ENCODE data around the gene RPN1. TPM values are rescaled to one million over a fixed set of nuclear protein-coding genes. Genes with fewer than 3 reads are reported as not detected.
"Not testable (repeated sequence)": the region's sequence is repeated elsewhere in the genome, so short reads cannot be mapped to it uniquely, and the experiment has no call there.

RPN1 gene
- total RNA-seq, 1 donor: 341 TPM

DNA sequence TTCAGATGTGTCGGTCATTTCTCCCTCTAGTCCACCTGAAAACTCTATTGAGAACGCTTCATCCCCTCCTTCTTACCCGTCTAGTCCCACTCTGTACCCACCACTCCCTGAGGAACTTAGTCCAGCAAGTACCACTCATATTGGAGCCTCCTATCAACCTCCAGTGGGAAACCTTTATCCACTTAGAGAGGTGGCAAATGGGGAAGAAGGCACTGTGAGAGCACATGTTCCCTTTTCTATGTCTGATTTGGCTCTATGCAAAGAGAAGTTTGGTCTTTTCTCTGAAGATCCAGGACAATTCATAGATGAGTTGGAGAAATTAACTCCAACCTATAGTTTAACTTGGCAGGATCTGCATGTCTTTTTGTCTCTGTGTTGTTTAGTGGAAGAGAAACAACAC, 17.0 kb upstream of the RPN1 start:
- no peak for DNase-seq (ENCODE audit: low read depth)
- TF ChIP-seq, protein P1, sequence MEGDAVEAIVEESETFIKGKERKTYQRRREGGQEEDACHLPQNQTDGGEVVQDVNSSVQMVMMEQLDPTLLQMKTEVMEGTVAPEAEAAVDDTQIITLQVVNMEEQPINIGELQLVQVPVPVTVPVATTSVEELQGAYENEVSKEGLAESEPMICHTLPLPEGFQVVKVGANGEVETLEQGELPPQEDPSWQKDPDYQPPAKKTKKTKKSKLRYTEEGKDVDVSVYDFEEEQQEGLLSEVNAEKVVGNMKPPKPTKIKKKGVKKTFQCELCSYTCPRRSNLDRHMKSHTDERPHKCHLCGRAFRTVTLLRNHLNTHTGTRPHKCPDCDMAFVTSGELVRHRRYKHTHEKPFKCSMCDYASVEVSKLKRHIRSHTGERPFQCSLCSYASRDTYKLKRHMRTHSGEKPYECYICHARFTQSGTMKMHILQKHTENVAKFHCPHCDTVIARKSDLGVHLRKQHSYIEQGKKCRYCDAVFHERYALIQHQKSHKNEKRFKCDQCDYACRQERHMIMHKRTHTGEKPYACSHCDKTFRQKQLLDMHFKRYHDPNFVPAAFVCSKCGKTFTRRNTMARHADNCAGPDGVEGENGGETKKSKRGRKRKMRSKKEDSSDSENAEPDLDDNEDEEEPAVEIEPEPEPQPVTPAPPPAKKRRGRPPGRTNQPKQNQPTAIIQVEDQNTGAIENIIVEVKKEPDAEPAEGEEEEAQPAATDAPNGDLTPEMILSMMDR (IDR thresholded peaks at IDR 0.05; ENCODE audit: insufficient read depth, low read length): no peak

DNA sequence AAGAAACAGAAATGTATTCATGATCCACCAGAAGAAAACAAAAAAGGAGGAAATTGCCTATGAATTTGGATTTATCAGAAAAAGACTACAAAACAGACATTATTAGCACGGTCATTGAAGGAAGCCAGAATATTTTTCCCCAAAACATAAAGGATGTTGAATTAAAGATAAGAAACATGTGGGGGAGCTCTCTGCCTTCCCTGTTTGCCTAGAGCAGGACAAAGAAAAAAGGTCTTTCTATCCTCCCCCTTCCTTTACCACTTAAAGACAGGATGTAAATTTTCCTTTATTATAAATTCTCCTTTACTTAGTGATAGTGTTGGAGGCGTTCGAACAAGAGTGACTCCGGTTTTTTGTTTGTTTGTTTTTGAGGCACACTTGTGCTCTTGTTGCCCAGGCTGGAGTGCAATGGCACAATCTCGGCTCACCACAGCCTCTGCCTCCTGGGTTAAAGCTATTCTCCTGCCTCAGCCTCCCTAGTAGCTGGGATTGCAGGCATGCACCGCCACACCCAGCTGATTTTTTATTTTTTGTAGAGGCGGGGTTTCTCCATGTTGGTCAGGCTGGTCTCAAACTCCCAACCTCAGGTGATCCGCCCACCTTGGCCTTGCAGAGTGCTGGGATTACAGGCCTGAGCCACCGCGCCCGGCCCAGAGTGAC, 14.9 kb upstream of the RPN1 start:
- DNase-seq (ENCODE audit: low read depth): peak; percentile 17
- TF ChIP-seq, protein P1 (IDR thresholded peaks at IDR 0.05; ENCODE audit: insufficient read depth, low read length): peak; percentile 1
- no peak overlapping the region for H3K4me3 ChIP-seq (ENCODE audit: low read depth, low read length)

More for the DNA sequence above, 17.0 kb upstream of the RPN1 start:
- H3K4me3 ChIP-seq (ENCODE audit: low read depth, low read length): no peak overlapping the region

DNA sequence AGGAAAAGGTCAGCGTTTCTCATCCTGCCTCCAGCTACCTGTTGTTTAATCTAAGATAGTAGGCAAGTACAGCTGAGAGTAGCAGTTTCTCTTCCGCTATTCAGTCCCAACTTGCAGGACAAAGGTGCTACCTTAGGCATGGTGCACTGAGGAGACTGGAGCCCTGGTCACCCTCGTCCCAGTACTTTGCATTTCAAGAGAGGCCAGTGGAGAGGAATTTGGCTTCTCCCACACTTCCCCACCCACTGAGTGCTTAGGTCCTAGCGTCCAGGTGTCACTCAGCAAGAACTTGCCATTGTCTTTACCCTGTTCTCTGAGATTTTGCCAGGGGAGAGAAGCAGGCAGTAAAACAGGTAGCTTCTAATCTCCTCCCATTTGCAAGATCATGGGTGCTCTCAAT, 12.5 kb upstream of the RPN1 start:
- no peak overlapping the region for H3K4me3 ChIP-seq (ENCODE audit: low read depth, low read length)
- TF ChIP-seq, protein P1 (IDR thresholded peaks at IDR 0.05; ENCODE audit: insufficient read depth, low read length): no peak
- DNase-seq (ENCODE audit: low read depth): no peak

DNA sequence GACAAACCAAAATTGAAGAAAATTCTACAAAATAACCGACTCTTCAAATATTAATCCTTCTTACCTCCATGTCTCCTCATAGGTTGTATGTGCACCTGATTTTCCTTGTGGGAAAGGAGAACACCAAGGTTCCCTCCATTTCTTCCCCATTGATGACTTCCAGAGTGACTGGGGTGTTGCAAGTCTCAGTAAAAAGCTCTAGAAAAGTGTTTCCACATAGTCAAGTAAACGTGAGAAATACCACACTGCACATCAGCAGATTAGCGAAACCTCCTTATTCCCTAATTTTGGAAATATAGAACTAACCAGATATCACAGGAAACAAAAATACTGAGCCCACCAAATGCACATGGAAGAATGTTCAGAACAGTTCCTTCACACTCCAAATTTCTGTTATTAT, 4.9 kb upstream of the RPN1 start:
- TF ChIP-seq, protein P1 (IDR thresholded peaks at IDR 0.05; ENCODE audit: insufficient read depth, low read length): no peak
- DNase-seq (ENCODE audit: low read depth): no peak
- no peak overlapping the region for H3K4me3 ChIP-seq (ENCODE audit: low read depth, low read length)

DNA sequence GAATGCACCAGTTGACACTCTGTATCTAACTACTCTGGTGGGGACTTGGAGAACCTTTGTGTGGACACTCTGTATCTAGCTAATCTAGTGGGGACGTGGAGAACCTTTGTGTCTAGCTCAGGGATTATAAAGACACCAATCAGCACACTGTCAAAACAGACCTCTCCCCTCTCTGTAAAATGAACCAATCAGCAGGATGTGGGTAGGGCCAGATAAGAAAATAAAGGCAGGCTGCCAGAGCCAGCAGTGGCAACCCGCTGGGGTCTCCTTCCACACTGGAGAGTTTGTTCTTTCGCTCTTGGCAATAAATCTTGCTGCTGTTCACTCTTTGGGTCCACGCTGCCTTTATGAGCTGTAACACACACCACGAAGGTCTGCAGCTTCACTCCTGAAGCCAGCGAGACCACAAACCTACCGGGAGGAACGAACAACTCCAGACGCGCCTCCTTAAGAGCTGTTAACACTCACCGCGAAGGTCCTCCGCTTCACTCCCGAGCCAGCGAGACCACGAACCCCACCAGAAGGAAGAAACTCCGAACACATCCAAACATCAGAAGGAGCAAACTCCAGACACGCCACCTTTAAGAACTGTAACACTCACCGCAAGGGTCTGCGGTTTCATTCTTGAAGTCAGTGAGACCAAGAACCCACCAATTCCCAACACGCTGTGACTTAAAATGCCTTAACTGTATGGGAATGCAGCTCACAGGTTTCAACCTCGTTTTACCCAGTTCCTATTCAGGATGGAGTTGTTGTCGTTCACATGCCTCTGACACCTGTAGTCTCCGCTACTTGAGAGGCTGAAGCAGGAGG, 3.6 kb upstream of the RPN1 start:
- H3K4me3 ChIP-seq (ENCODE audit: low read depth, low read length); DNase-seq (ENCODE audit: low read depth): not testable (repeated sequence)

DNA sequence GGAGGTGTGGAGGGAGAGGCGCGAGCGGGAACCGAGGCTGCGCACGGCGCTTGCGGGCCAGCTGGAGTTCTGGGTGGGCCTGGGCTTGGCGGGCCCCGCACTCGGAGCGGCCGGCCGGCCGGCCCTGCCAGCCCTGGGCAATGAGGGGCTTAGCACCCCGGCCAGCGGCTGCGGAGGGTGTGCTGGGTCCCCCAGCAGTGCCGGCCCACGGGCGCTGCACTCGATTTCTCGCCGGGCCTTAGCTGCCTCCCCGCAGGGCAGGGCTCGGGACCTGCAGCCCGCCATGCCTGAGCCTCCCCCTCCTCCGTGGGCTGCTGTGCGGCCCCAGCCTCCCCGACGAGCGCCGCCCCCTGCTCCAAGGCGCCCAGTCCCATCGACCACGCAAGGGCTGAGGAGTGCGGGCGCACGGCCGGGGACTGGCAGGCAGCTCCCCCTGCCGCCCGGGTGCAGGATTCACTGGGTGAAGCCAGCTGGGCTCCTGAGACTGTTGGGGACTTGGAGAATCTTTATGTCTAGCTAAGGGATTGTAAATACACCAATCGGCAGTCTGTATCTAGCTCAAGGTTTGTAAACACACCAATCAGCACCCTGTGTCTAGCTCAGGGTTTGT, 2.9 kb upstream of the RPN1 start:
- DNase-seq (ENCODE audit: low read depth); H3K4me3 ChIP-seq (ENCODE audit: low read depth, low read length): not testable (repeated sequence)

DNA sequence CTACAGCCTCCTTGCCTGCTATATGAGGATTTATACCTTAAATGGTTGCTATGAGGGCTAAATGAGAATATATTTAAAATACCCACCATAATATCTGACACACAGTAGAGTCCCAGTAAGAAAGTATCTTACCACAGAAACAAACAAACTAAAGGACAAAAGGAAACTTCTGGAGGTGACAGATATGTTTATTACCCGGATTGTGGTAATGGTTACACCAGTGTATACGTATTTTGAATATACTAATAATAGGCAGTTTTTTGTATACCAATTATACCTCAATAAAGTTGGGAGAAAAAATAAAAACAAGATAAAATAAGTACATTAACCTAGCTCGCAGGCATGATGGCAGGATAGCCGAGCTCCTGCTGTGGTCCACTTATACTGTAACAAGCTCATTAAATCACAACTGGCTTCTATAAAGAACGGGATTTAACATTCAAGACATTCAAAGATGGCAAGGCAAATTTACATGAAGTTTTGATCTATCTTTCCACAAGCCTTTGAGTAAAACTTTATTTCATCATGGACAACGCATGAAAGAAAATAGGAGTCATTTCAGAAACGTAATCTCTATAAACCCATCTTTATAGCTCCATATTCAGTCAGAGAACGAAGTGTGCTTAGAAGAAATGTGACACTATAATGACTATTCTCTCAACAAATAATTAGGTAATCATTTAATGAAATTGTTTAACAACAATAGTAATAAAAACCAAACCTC, 1.5 kb downstream of the RPN1 start:
- peak overlapping the region; percentile 99 for H3K4me3 ChIP-seq (ENCODE audit: low read depth, low read length)

More for the DNA sequence above, 1.5 kb downstream of the RPN1 start:
- DNase-seq (ENCODE audit: low read depth): peak; percentile 9
- TF ChIP-seq, protein P1 (IDR thresholded peaks at IDR 0.05; ENCODE audit: insufficient read depth, low read length): no peak

Measured in fibroblast of the aortic adventitia (primary cell).